Sigmoid colon (tissue), 7 donors: ENCODE results near the gene CALML3. TPM values are rescaled to one million over a fixed set of nuclear protein-coding genes. Genes with fewer than 3 reads are reported as not detected.

Source experiments
- DNase-seq: peaks from one replicate; pipeline ENCODE4 v3.0.0-alpha.2; 2019
- H3K27ac ChIP-seq, 4 donors: fragments of 200-600 bp; sonication (generic); one replicate each; pipeline ENCODE4 v1.5.1; 2016 to 2019; ENCODE audit warnings: mild to moderate bottlenecking in 1 of 4
- H3K27me3 ChIP-seq, 3 donors: fragments of 200-600 bp; sonication (generic); one replicate each; pipeline ENCODE4 v1.5.1; 2019; ENCODE audit warnings: mild to moderate bottlenecking in 1 of 3
- H3K36me3 ChIP-seq, 4 donors: fragments of 200-600 bp; sonication (generic); one replicate each; pipeline ENCODE4 v1.5.1; 2016 to 2019
- H3K4me1 ChIP-seq, 4 donors: fragments of 200-600 bp; sonication (generic); one replicate each; pipeline ENCODE4 v1.5.1; 2017 to 2019
- H3K4me3 ChIP-seq, 4 donors: fragments of 200-600 bp; sonication (generic); one replicate each; pipeline ENCODE4 v1.5.1; 2017 to 2019; ENCODE audit warnings: mild to moderate bottlenecking in 2 of 4, moderate library complexity in 1 of 4
- H3K9me3 ChIP-seq, 4 donors: fragments of 200-600 bp in 3 of 4; sonication (generic) in 3 of 4; one replicate each; pipeline versions ENCODE4 v1.5.1 to v1.6.1; 2013 to 2019
- CTCF ChIP-seq, 4 experiments: fragments of 450-650 bp in 3 of 4; fragments of 200-600 bp in 1 of 4; IDR thresholded peaks; one replicate each; pipeline ENCODE4 v1.5.1; 2016 to 2019; ENCODE audit warnings: antibody characterized with exemption in 4 of 4, mild to moderate bottlenecking in 3 of 4, moderate library complexity in 2 of 4
- EP300 ChIP-seq, 4 donors: sonication (generic); formaldehyde crosslinking; IDR thresholded peaks; one replicate each; pipeline ENCODE4 v1.6.1; 2017; ENCODE audit warnings: antibody characterized with exemption in 4 of 4
- POLR2A ChIP-seq, 2 donors: fragments of 450-650 bp; IDR thresholded peaks; one replicate each; pipeline ENCODE4 v1.6.1; 2016; ENCODE audit warnings: antibody characterized with exemption in 2 of 2, mild to moderate bottlenecking in 2 of 2, moderate library complexity in 2 of 2
- POLR2AphosphoS5 ChIP-seq, 4 donors: sonication (generic); formaldehyde crosslinking; IDR thresholded peaks; one replicate each; pipeline ENCODE4 v1.6.1; 2017; ENCODE audit warnings: antibody characterized with exemption in 4 of 4
- WGBS, 2 donors: extraction: QIAGEN DNeasy Blood & Tissue Kit; methylation state at CpG; one replicate each; pipeline ENCODE4 v1.1.7; 2013; 5-methylcytosine and 5-hydroxymethylcytosine counted together
- intact Hi-C: fragments of 100-400 bp; cut with DNase I; formaldehyde crosslinking; loops from one replicate; pipeline ENCODE4 v1.15.1; 2023
- polyA plus RNA-seq, 3 donors: library from polyadenylated mRNA; stranded (reverse); fragments of 200-250 nt; gene quantifications; one replicate each; pipeline ENCODE4 v1.2.3, GENCODE V29; 2013
- total RNA-seq, 4 donors: library from RNA; depleted of rRNA; stranded (reverse); fragments of >200 nt; gene quantifications; one replicate each; pipeline ENCODE4 v1.1.0, GENCODE V29; 2016
- donor health status: healthy with polysubstance abuse.
- donor health status: Bipolar disorder and iron deficiency.
- donor health status: healthy.

The CALML3 gene
- total and polyA plus RNA-seq, 7 donors, result 0.15 TPM; not detected in 6

- WGBS, 2 donors, result 62 to 75% methylated on average over 13 of the region's 13 CpGs
- no peak overlapping the region for H3K4me3 ChIP-seq
- intact Hi-C loops, result loop anchor here (5.0 to 10.0 kb wide), 3 partner anchors 39 to 594 kb away; no protein-coding TSS in a partner anchor
- H3K4me1 ChIP-seq, result peaks cover 0 to 43% (median 34%) of the 10 kb centered on the region in 4 donors
- no peaks in the 10 kb centered on the region for H3K36me3 ChIP-seq
- H3K27ac ChIP-seq, result no peak overlapping the region
- TF ChIP-seq EP300 (IDR thresholded peaks at IDR 0.05) (no peak), POLR2A (IDR thresholded peaks at IDR 0.05) (no peak), CTCF (IDR thresholded peaks at IDR 0.05) (no peak), POLR2AphosphoS5 (IDR thresholded peaks at IDR 0.05) (no peak)
- H3K9me3 ChIP-seq, result no peaks in the 10 kb centered on the region
- no peak for DNase-seq
- H3K27me3 ChIP-seq, result no peaks in the 10 kb centered on the region
Observed at GRCh38 chr10:5570979-5571810, 46.4 kb downstream of the CALML3 start.

GRCh38 chr10:5571826-5572225 is 47.1 kb downstream of the CALML3 start:
- Histone ChIP-seq H3K36me3 (no peaks in the 10 kb centered on the region), H3K9me3 (no peaks in the 10 kb centered on the region), H3K4me1 (peaks cover 0 to 48% (median 37%) of the 10 kb centered on the region in 4 donors), H3K27ac (peak overlapping the region in 2 of 4 donors; percentile 78 to 86), H3K27me3 (no peaks in the 10 kb centered on the region), H3K4me3 (no peak overlapping the region)
- TF ChIP-seq POLR2AphosphoS5 (IDR thresholded peaks at IDR 0.05) (no peak), POLR2A (IDR thresholded peaks at IDR 0.05) (no peak), EP300 (IDR thresholded peaks at IDR 0.05) (no peak), CTCF (IDR thresholded peaks at IDR 0.05) (no peak)
- WGBS, 2 donors, result 93% methylated on average over 6 of the region's 6 CpGs
- no peak for DNase-seq
- intact Hi-C loops, result loop anchor here (5.0 to 10.0 kb wide), 3 partner anchors 40 to 593 kb away; no protein-coding TSS in a partner anchor

DNA sequence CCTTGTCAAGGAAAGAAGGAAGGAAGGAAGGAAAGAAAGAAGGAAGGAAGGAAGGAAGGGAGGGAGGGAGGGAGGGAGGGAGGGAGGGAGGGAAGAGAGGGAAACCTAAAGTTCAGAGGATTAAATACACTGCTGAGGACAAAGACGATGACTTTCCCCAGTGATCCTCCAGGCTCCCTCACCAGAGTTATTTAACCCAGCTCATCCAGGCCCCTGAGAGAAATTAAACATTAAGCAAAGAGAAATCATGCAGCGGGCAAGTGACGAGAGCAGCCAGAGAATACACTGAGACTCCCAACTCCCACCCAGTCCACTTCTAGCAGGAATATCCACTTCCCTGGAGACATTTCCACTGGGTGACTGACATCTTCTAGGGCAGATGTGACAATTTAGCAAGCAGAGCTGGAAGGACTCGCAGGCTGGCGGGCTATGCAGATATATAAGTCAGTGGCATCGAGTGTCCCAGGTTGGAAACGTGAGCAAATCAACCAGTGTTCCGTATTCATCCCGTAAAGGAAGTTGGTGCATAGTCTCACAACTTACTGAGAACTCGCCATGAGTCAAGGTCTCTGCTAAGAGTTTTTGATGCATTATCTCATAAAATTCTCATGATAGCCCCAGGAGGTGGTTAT is 48.7 kb downstream of the CALML3 start:
- Histone ChIP-seq H3K4me1 (peaks cover 0 to 48% (median 37%) of the 10 kb centered on the region in 4 donors), H3K27me3 (no peaks in the 10 kb centered on the region), H3K27ac (peak overlapping the region; percentile 59 to 86 (median 75)), H3K9me3 (no peaks in the 10 kb centered on the region), H3K36me3 (no peaks in the 10 kb centered on the region), H3K4me3 (no peak overlapping the region)
- 95% methylated on average over 10 of the region's 10 CpGs for WGBS, 2 donors
- TF ChIP-seq CTCF (IDR thresholded peaks at IDR 0.05) (no peak), EP300 (IDR thresholded peaks at IDR 0.05) (no peak), POLR2AphosphoS5 (IDR thresholded peaks at IDR 0.05) (no peak), POLR2A (IDR thresholded peaks at IDR 0.05) (no peak)
- intact Hi-C loops, result loop anchor here (5.0 to 10.0 kb wide), 3 partner anchors 41 to 591 kb away; no protein-coding TSS in a partner anchor
- DNase-seq, result no peak

DNA sequence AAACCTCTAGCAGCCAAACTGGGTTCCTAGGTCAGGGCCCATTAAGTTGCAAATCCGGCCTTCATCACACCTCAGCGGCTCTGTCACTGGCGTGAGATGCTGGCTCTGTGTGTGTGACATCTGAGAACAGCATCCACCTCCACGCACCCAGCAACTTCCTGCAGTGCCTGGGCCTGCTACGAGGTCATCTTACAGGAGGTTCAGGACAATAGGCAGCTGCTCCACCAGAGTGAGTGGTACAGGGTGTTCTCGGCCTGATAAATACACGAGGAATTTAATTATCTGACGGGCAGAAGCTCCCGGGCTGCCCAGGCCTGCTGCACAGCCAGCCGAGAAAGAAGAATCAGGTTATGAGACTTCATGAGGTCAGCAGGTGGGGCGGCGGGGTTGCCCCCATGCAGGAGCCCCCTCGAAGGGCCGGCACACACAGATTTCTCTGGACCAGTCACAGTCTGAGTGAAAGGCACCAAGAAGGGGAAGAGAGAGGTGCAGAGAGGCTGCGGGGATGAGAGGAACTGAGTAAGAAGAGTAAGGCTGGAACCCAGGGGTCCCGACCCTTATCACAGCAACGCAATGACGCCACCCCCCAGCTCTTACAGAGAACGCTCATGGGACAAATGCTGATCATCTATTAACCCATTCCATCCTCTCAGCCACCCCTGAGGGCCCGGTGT is 49.3 kb downstream of the CALML3 start:
- H3K4me3 ChIP-seq, result no peak overlapping the region
- H3K27me3 ChIP-seq, result no peaks in the 10 kb centered on the region
- DNase-seq, result peak; percentile 89
- WGBS, 2 donors, result 72 to 84% methylated on average over 20 of the region's 20 CpGs
- intact Hi-C loops, result loop anchor here (5.0 to 10.0 kb wide), 3 partner anchors 42 to 591 kb away; no protein-coding TSS in a partner anchor
- no peaks in the 10 kb centered on the region for H3K36me3 ChIP-seq
- peak overlapping the region; percentile 59 to 86 (median 75) for H3K27ac ChIP-seq
- peaks cover 0 to 48% (median 37%) of the 10 kb centered on the region in 4 donors for H3K4me1 ChIP-seq
- peak; percentile 44 to 97 (median 72) for TF ChIP-seq EP300 (IDR thresholded peaks at IDR 0.05)
- TF ChIP-seq CTCF (IDR thresholded peaks at IDR 0.05), result no peak
- TF ChIP-seq POLR2AphosphoS5 (IDR thresholded peaks at IDR 0.05), result peak; percentile 49 to 87 (median 66)
- no peaks in the 10 kb centered on the region for H3K9me3 ChIP-seq
